Measurements from ENCODE around the gene HBB.
"Not testable (repeated sequence)": the region's sequence is repeated elsewhere in the genome, so short reads cannot be mapped to it uniquely, and the experiment has no call there.

Gene HBB

GRCh38 chr11:5226732-5227310 lies at the start of gene HBB:
Gene HBB (minus strand): TSS chr11:5227071. CDS start chr11:5227021, 50 bp downstream.
- no peak for DNase-seq (ENCODE audit: low read depth in 2 of 2)

GRCh38 chr11:5275369-5276110 lies 48.7 kb upstream of the HBB start:
- no peak for DNase-seq (ENCODE audit: low read depth in 2 of 2)

DNA sequence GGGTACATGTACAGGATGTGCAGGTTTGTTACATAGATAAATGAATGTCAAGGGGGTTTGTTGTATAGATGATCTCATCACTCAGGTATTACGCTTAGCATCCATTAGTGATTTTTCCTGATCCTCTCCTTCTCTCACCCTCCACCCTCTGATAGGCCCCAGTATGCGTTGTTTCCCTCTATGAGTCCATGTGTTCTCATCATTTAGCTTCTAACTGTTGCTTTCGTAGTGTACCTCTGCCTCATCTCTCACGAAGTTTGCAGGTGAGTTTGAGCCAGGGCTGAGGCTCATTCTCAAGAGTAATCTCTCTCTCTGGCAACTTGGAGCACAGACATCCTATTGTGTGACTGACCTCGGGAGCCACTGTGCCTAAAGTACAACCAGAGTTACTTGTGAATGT lies 47.5 kb upstream of the HBB start:
- no peak for DNase-seq (ENCODE audit: low read depth in 2 of 2)

DNA sequence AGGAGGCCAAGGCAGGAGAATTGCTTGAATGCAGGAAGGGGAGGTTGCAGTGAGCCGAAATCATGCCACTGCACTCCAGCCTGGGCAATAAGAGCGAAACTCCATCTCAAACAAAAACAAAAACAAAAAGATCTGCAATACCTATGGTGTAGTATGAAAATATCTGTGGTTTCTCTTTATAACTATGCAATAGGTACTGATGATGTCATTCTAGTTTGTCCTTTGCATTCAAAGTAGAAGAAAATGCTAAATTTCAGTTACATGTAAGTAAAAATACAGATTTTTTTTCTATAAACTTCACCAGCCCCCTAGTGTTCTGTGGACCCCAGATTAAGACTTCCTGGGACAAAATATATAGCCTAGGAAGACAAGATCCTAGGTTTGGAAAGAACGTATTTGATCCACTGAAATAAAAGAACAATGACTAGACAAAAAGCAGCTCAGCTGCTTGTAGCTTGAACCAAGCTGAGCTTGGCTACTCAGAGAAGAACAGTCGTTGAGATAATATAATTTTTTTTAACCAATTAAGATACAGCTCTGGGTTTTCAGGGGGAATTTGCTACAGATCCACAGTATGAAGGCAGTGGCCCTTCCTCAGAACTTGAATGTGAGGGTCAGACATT lies 45.6 kb upstream of the HBB start:
- no peak for DNase-seq (ENCODE audit: low read depth in 2 of 2)

DNA sequence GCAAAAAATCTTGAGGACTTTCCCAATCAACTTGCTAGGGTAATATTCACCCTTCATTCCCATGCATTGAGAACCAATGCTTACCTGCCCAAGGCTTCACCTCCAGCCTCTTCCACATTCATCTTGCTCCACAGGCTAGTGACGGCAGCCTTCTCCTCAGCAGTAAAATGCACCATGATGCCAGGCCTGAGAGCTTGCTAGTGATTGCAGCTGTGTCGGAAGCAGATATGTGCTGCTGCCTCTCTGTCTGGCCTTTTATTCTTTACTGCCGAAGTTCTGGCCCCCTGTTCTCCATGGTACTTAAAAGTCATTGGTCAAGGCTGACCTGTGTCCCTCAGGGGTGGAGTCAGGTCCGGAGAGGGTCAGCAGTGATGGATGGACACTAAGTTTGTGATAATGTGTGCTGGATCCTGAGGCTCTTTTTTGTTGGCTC lies 42.9 kb upstream of the HBB start, which contains the start of gene HBE1:
Gene HBE1 (minus strand): TSS at position 231 of the 433 bp plus-strand sequence. CDS start 55 bp downstream, at position 176.
- no peak for DNase-seq (ENCODE audit: low read depth in 2 of 2)

DNA sequence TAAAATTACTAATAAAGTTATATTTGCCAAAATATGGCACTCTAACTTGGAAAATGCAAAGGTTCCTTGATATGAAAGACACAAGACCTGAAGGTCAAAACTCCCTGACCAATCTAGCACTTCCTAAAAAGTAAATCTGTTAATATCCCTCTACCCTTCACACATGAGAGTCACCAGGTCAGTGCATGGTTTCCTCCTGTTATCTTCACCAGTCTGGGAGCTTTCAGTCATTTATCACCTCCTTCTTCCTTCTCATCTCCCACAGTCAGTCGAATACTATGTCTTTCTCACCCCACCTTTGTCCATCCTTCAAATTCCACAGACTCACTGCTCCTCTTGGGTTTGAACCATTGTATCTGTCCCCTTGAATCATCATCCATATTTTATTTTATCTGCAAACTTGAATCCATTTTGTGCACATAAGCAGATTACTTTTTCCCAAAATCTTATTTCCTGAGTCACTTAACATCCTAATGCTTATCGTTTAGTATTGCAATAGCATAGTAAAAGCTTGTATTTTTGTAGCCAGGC lies 40.2 kb upstream of the HBB start:
- DNase-seq (ENCODE audit: low read depth in 2 of 2), result no peak

- DNase-seq (ENCODE audit: low read depth in 2 of 2), result no peak
Observed at GRCh38 chr11:5266609-5267008, 39.7 kb upstream of the HBB start.

DNA sequence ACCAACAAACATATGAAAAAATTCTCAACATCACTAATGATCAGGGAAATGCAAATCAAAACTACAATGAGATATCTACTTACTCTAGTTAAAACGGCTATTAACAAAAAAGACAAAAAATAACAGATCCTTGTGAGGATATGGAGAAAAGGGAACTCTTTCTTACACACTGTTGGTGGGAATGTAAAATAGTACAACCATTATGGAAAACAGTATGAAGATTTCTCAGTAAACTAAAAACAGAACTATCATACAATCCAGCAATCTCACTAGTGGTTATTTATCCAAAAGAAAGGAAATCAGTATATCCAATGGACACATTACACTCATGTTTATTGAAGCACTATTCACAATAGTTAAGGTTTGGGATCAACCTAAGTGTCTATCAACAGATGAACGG lies 39.0 kb upstream of the HBB start:
- no peak for DNase-seq (ENCODE audit: low read depth in 2 of 2)

DNA sequence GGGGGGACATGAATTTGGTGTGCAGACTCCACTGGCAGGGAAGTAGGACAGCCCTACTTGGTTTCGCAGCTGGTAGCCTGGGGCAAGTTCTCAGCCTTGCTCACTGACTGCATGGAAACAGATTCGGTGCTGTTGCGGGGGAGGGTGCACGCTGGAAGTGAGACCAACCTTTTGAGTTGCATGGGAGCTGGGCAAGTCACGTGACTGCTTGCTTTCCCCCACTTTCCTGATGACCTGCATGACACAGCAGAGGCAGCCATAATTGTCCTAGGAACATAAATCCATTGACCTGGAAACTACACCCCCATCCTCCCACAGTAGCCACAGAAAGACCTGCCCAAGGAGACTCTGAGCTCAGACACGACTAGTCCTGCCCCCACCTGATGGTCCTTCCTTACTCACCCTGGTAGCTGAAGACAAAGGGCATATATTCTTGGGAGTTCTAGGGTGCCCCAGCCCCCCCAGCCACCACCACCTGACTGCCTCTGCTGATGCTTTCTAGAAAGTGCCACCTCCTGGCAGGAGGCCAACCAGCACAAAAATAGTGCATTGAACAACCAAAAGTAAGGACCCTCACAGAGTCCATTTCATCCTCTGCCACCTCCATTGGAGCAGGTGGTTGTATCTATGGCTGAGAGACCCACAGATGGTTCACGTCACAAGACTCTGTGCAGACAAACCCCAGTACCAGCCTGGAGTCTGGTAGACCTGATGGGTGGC lies 31.8 kb upstream of the HBB start:
- DNase-seq (ENCODE audit: low read depth in 2 of 2), result no peak

DNA sequence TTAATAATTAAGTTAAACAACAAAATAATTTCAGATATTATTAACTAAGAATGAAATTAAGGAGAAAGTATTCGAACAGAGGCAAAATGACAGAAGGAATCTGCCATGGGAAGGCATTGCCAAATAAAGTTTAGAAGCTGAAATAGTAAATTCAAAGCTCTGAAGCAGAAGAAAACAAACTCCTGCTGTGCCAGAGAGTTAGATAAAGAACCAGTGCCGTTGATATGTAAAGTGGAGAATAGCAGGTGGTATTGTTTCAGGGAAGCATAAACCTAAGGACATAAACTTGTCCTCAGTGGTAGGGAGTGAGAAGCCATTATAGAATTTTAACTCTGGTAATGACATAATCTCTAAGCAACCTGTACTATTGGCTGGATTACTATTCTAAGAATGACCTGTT lies 30.4 kb upstream of the HBB start:
- DNase-seq (ENCODE audit: low read depth in 2 of 2), result no peak

- DNase-seq (ENCODE audit: low read depth in 2 of 2), result not testable (repeated sequence)
Observed at GRCh38 chr11:5254646-5255413, 28.0 kb upstream of the HBB start, which contains the start of gene HBG2. Gene HBG2 (minus strand): TSS chr11:5254781. CDS start chr11:5254728, 53 bp downstream.

DNA sequence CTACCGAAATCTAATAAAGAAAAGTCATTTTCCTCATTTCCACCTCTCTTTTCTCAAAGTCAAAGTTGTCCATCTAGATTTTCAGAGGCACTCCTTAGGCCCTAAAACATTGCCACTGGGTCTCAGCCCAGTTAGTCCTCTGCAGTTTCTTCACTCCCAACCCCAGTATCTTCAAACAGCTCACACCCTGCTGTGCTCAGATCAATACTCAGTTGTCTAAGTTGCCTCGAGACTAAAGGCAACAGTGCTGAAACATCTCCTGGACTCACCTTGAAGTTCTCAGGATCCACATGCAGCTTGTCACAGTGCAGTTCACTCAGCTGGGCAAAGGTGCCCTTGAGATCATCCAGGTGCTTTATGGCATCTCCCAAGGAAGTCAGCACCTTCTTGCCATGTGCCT lies 27.2 kb upstream of the HBB start:
- not testable (repeated sequence) for DNase-seq (ENCODE audit: low read depth in 2 of 2)

DNA sequence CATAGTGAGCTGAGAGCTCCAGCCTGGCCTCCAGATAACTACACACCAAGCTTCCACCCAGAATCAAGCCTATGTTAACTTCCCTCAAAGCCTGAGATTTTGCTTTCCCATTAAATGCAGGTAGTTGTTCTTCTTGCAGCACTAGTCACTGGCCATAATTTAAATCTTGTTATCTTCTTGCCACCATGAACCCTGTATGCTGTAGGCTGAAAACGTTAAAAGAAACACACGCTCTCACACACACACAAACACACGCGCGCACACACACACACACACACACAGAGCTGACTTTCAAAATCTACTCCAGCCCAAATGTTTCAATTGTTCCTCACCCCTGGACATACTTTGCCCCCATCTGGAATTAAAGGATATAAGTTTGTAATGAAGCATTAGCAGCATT lies 26.6 kb upstream of the HBB start:
- DNase-seq (ENCODE audit: low read depth in 2 of 2), result not testable (repeated sequence)

DNA sequence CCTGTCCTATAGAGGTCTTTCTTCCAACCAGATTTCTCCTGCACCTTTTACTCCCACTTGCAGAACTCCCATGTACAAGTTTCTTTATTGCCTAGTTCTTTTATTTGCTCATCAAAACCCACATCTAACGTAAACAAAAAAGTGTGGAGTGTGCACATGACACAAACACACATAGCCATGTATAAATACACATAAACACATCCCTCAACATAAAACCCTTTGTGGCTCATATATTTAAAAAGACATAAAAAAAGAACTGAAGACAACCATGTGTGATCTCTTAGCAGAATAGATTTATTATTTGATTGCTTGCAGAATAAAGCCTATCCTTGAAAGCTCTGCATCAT lies 26.0 kb upstream of the HBB start:
- no peak for DNase-seq (ENCODE audit: low read depth in 2 of 2)

- no peak for DNase-seq (ENCODE audit: low read depth in 2 of 2)
Observed at GRCh38 chr11:5252192-5252918, 25.5 kb upstream of the HBB start.

DNA sequence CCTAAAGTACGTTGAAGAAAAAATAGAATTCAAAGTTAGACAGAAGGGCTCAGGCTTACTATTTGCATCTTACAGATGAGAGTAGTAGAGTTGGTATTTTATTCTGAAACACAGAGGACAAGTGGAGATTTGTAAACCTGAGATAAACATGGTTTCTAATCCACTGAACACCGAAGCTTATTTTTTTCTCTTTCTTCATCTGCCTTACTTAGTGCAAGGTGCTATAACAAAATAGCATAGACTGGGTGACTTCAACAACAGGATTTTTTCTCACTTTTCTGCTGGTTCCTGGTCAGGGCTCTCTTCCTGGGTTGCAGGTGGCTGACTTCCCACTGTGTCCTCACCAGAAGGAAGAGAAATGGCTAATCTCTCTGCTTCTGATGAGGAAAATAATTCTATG lies 24.9 kb upstream of the HBB start:
- no peak for DNase-seq (ENCODE audit: low read depth in 2 of 2)

DNA sequence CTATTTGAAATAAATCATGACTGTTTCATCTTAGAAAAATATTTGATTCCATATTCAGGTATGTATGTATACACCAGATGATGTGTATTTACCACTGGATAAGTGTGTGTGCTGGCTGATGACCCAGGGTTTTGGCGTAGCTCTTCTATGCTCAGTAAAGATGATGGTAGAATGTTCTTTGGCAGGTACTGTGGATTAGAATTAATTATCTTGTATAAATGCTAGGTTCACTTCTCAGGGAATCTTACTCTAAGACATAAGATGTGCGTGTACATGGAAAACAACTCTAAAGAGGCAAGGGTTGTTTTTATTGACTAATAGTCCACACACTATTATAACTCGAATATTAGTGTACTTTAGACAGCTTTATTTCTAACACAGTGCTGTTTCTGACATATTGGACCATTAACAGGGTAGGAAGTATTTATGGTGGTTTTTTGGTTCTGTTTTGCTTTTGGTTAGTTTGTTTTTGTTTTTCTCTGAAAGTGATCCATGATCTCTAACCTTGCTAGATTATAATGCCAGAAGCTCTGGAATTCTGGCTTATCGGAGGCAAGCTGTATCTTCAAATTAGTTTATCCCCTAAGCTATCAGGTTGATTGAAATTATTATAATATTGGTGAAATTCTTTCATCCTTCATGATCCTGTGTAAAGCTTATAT lies 23.8 kb upstream of the HBB start:
- DNase-seq (ENCODE audit: low read depth in 2 of 2), result no peak

- not testable (repeated sequence) for DNase-seq (ENCODE audit: low read depth in 2 of 2)
Observed at GRCh38 chr11:5249807-5250396, 23.0 kb upstream of the HBB start, which contains the start of gene HBG1. Gene HBG1 (minus strand): TSS chr11:5249857. CDS start chr11:5249804, 53 bp downstream.

DNA sequence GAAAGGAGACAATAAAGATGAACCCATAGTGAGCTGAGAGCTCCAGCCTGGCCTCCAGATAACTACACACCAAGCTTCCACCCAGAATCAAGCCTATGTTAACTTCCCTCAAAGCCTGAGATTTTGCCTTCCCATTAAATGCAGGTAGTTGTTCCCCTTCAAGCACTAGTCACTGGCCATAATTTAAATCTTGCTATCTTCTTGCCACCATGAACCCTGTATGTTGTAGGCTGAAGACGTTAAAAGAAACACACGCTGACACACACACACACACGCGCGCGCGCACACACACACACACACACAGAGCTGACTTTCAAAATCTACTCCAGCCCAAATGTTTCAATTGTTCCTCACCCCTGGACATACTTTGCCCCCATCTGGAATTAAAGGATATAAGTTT lies 21.6 kb upstream of the HBB start:
- not testable (repeated sequence) for DNase-seq (ENCODE audit: low read depth in 2 of 2)

All from stimulated activated CD8-positive, alpha-beta memory T cell treated with anti-CD3 and anti-CD28 coated beads, Interleukin-7, amount 100 ng/mL, for 1 hour (primary cell).